CD4-positive, alpha-beta T cell treated with Interleukin-1 beta for 1 hour (primary cell): ENCODE results near the gene MYEOV.

ENCODE experiments used
- DNase-seq, 2 donors: peaks; one replicate each; pipeline ENCODE4 v3.0.0-alpha.2; 2020 to 2022

MYEOV gene

GRCh38 chr11:69293819-69294505 is at the start of gene MYEOV:
TSS of gene MYEOV (plus strand) at chr11:69294155. CDS start at chr11:69295355, 1,200 bp downstream.
- peak; percentile 41 to 52 for DNase-seq

- no peak for DNase-seq
Observed at GRCh38 chr11:69244266-69244665, 49.7 kb upstream of the MYEOV start.

- no peak for DNase-seq
Observed at GRCh38 chr11:69245041-69245440, 48.9 kb upstream of the MYEOV start.

- DNase-seq, result no peak
Observed at GRCh38 chr11:69245491-69246345, 48.2 kb upstream of the MYEOV start.

GRCh38 chr11:69249311-69250185 is 44.4 kb upstream of the MYEOV start:
- no peak for DNase-seq

- DNase-seq, result no peak
Observed at GRCh38 chr11:69250186-69251056, 43.5 kb upstream of the MYEOV start.

- no peak for DNase-seq
Observed at GRCh38 chr11:69251057-69251393, 42.9 kb upstream of the MYEOV start.

GRCh38 chr11:69251639-69252489 is 42.1 kb upstream of the MYEOV start:
- no peak for DNase-seq

GRCh38 chr11:69252490-69252837 is 41.5 kb upstream of the MYEOV start:
- DNase-seq, result no peak

GRCh38 chr11:69253028-69253427 is 40.9 kb upstream of the MYEOV start:
- DNase-seq, result no peak

- no peak for DNase-seq
Observed at GRCh38 chr11:69257134-69257533, 36.8 kb upstream of the MYEOV start.

GRCh38 chr11:69257838-69258658 is 35.9 kb upstream of the MYEOV start:
- DNase-seq, result no peak

GRCh38 chr11:69259096-69259495 is 34.9 kb upstream of the MYEOV start:
- DNase-seq, result no peak

- no peak for DNase-seq
Observed at GRCh38 chr11:69260622-69261021, 33.3 kb upstream of the MYEOV start.

- DNase-seq, result no peak
Observed at GRCh38 chr11:69261116-69261515, 32.8 kb upstream of the MYEOV start.

GRCh38 chr11:69262918-69263735 is 30.8 kb upstream of the MYEOV start:
- no peak for DNase-seq

- DNase-seq, result no peak
Observed at GRCh38 chr11:69263736-69264052, 30.3 kb upstream of the MYEOV start.

GRCh38 chr11:69264486-69264885 is 29.5 kb upstream of the MYEOV start:
- DNase-seq, result no peak

GRCh38 chr11:69265210-69265609 is 28.7 kb upstream of the MYEOV start:
- DNase-seq, result no peak
